Measurements from ENCODE around the gene TCEAL7.

TCEAL7 gene

DNA sequence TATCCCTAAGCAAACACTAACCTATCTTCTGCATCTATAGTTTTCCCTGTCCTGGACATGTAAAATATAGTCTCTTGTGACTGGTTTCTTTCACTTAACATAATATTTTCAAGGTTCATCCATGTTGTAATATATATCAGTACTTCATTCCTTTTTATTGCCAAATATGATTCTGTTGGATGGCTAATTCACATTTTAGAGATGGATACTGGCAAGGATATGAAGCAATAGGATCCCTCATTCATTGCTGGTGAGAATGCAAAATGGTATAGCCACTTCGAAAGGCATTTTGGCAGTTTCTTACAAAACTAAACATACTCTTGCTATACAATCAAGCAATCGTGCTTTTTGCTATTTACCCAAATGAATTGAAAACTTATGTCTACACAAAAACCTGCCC lies 33.0 kb downstream of the TCEAL7 start:
- in situ Hi-C loops (cut with HindIII; ENCODE audit: low sequenced_read_pairs), result no loop called here

DNA sequence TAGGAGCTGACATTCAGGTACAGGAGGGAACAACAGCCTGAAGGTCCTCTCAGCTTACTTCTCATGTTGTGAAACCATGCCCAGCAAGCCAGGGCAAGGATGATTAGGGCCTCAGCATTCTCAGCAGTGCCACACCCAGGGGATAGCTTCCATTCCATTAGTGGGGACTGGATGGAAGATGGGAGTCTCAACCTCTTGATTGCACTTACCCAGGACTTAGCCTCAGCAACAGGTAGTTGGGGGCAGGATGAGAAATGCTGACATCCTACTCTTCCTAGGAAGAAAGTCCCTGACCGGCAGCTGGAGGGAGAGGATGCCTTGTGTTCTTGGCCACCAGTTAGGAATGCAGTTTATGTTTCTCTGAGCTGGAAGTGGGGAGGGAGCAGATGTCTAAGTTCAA lies 37.5 kb downstream of the TCEAL7 start:
- in situ Hi-C loops (cut with HindIII; ENCODE audit: low sequenced_read_pairs), result no loop called here

DNA sequence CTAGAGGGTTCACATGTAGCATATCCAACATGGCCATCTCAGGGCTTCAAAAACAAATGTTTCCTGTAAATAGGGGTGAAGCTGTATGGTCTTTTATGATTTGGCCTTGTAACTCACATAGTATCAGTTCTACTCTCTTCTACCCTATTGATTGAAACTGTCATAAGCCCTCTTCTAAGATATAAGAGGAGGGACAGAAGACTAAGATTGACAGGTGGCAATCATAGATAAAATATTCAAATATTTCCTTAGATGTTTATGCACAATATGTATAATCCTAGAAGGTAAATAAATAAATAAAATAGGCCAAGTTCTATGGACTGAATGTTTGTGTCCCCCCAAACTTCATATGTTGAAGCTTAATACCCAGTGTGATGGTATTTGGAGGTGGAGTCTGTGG lies 39.4 kb downstream of the TCEAL7 start:
- in situ Hi-C loops (cut with HindIII; ENCODE audit: low sequenced_read_pairs), result no loop called here

- in situ Hi-C loops (cut with HindIII; ENCODE audit: low sequenced_read_pairs), result no loop called here
Observed at GRCh38 chrX:103372886-103373285, 42.8 kb downstream of the TCEAL7 start.

DNA sequence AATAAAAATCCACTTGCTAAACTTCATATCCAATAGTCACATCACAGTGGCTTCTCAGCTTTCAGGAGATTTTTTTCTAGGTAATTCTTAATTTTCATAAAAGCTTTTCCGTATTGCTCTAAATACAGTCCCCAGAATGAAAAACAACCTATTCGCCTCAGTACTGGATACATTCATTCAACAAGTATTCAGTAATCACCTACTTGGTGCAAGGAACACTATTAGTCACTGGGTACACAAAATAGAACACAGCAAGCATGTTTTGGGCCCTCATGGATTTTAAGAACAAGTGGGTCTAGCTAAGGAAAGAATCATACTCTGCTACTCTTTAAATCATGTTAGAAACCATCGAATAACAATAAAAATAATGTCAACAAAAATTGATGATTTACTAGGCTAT lies 43.5 kb downstream of the TCEAL7 start:
- in situ Hi-C loops (cut with HindIII; ENCODE audit: low sequenced_read_pairs), result no loop called here

- in situ Hi-C loops (cut with HindIII; ENCODE audit: low sequenced_read_pairs), result no loop called here
Observed at GRCh38 chrX:103376118-103376978, 46.3 kb downstream of the TCEAL7 start, which contains the start of gene BEX3. TSS of gene BEX3 (plus strand) at chrX:103376538. CDS start at chrX:103377522, 984 bp downstream.

- in situ Hi-C loops (cut with HindIII; ENCODE audit: low sequenced_read_pairs), result no loop called here
Observed at GRCh38 chrX:103376979-103377324, 46.9 kb downstream of the TCEAL7 start.

DNA sequence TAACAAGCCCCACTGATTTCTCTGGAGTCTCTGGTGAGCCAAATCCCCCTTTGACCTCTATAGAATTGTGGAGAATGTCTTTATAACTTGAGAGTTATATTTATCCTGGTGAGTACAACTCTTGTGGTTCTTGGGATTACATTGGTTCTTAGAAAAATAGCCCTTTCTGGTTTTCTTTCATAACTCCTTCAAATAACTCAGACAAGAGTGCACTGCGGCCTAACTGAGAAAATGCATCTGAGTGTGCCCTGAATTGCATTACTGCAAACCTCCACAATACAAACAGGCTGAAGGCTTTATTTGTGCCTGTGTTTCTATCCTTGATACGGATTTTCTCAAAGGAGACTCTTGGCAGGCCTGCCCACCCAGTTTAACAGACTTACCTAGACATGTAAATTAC lies 49.0 kb downstream of the TCEAL7 start:
- in situ Hi-C loops (cut with HindIII; ENCODE audit: low sequenced_read_pairs), result no loop called here

All from endothelial cell of hepatic sinusoid (primary cell).